ENCODE data around the gene EIF4E2.
"Not testable (repeated sequence)": the region's sequence is repeated elsewhere in the genome, so short reads cannot be mapped to it uniquely, and the experiment has no call there.

The EIF4E2 gene

GRCh38 chr2:232532419-232532818 is 18.1 kb upstream of the EIF4E2 start:
- DNase-seq (ENCODE audit: insufficient read length): no peak
- no peak for TF ChIP-seq POLR2A (IDR thresholded peaks at IDR 0.05; ENCODE audit: low read depth, low read length)
- TF ChIP-seq POLR2AphosphoS5 (IDR thresholded peaks at IDR 0.05; ENCODE audit: low read depth, low read length): no peak
- no peak for TF ChIP-seq TAF1 (IDR thresholded peaks at IDR 0.05; ENCODE audit: borderline replicate concordance, low read depth, low read length)
- no peak for FAIRE-seq

DNA sequence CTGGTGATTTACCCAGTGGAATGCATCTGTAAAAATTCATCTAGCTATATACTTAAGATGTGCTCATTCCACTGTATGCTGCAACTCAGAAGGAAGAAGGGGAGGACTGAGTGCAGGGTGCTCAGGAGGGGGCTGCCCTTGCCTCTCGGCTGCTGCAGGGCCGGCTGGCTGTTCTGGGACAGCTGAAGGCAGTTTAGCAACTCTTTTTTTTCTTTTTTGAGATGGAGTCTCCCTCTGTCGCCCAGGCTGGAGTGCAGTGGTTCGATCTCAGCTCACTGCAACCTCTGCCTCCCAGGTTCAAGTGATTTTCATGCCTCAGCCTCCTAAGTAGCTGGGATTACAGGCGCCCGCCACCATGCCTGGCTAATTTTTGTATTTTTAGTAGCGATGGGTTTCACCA is 17.7 kb upstream of the EIF4E2 start:
- not testable (repeated sequence) for FAIRE-seq; DNase-seq (ENCODE audit: insufficient read length)

DNA sequence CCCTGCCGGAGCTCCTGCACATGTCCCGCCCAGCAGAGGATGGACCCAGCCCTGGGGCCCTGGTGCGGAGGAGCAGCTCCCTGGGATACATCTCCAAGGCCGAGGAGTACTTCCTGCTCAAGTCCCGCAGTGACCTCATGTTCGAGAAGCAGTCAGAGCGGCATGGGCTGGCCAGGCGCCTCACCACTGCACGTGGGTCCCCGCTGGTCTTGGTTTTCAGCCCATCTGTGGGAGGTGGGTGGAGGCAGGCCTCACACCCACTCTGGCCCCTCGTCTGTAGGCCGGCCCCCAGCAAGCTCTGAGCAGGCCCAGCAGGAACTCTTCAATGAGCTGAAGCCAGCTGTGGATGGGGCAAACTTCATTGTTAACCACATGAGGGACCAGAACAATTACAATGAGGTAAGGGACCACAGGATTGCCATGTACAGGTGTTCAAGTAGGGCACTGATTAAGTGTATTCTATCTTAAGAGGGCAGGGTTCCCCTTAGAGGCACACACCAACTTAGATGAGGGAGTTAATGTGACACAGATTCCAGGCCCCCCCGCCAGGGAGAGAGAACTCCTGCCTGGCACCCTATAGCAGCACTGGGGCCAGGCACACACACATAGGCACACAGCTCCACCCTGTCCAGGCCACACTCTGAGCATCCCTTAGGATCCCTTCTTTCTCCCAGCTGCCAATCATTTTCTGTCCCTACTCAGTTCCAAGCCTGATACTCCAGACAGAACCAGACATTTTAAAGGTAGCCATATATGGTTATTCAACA is 16.4 kb upstream of the EIF4E2 start:
- TF ChIP-seq POLR2A (IDR thresholded peaks at IDR 0.05; ENCODE audit: low read depth, low read length) (no peak), TAF1 (IDR thresholded peaks at IDR 0.05; ENCODE audit: borderline replicate concordance, low read depth, low read length) (no peak), POLR2AphosphoS5 (IDR thresholded peaks at IDR 0.05; ENCODE audit: low read depth, low read length) (no peak)
- no peak for DNase-seq (ENCODE audit: insufficient read length)
- no peak for FAIRE-seq

DNA sequence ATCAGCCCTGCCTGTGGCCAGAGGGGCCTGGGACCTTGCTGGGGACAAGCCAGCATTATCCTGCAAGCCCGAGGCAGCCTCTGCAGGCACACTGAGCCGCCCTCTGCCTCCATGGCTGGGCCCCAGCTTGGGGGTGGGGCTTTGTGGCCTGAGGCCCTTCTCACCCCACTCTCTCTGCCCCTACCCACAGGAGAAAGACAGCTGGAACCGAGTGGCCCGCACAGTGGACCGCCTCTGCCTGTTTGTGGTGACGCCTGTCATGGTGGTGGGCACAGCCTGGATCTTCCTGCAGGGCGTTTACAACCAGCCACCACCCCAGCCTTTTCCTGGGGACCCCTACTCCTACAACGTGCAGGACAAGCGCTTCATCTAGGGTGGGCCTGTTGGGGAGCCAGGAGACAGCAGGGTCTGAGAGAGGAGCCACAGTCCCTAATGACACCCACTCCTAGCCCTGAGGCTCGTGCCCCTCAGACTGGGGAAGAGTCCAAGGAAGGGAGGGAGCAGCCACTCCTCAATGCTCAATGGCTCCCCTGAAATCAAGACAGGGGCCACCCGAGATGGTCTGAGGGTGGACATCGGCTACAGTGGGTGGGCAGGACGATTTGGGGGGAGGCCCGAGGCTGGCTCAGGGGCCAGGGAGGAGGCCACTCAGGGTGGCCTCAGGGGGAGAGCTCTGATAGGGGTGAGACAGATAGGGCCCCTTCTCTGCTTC is 15.4 kb upstream of the EIF4E2 start:
- DNase-seq (ENCODE audit: insufficient read length) (no peak), FAIRE-seq (no peak)
- TF ChIP-seq TAF1 (IDR thresholded peaks at IDR 0.05; ENCODE audit: borderline replicate concordance, low read depth, low read length) (no peak), POLR2AphosphoS5 (IDR thresholded peaks at IDR 0.05; ENCODE audit: low read depth, low read length) (no peak), POLR2A (IDR thresholded peaks at IDR 0.05; ENCODE audit: low read depth, low read length) (no peak)

DNA sequence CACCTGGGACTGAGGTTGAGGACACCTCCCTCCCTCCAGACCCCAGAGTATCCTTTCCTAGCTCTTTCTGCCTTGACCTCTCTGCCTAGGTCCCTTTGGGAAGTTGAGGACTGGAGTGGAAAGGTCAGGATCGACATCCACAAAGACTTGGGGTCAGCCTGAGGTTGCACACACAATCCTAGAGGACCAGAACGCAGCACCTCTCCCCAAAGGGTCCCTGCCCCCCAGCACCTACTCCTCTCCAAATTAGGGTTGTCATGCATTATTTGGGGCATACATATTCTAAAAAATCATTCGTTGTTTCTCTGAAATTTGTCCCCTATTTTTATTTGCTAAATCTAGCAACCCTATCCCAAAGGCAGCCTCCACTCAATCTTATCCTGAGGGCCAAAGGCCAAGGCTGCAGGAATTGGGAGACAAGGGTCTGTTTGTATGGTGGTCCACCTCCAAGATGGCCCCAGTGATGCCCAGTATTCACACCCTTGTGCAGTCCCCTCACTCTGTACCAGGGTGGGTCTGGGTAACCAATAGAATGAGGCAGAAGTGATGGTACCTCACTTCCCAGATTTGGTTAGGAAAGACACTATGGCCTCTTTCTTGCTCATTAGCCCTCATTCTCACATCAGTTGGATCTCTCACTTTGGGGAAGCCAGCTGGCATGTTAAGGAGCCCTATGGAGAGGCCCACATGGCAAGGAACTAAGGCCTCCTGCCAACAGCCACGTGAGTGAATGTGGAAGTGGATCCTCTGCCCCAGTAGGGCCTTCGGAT is 14.5 kb upstream of the EIF4E2 start:
- DNase-seq (ENCODE audit: insufficient read length): no peak
- TF ChIP-seq POLR2AphosphoS5 (IDR thresholded peaks at IDR 0.05; ENCODE audit: low read depth, low read length) (no peak), TAF1 (IDR thresholded peaks at IDR 0.05; ENCODE audit: borderline replicate concordance, low read depth, low read length) (no peak), POLR2A (IDR thresholded peaks at IDR 0.05; ENCODE audit: low read depth, low read length) (no peak)
- no peak for FAIRE-seq

GRCh38 chr2:232537079-232537478 is 13.4 kb upstream of the EIF4E2 start:
- TF ChIP-seq TAF1 (IDR thresholded peaks at IDR 0.05; ENCODE audit: borderline replicate concordance, low read depth, low read length) (no peak), POLR2AphosphoS5 (IDR thresholded peaks at IDR 0.05; ENCODE audit: low read depth, low read length) (no peak), POLR2A (IDR thresholded peaks at IDR 0.05; ENCODE audit: low read depth, low read length) (no peak)
- no peak for FAIRE-seq
- DNase-seq (ENCODE audit: insufficient read length): no peak

DNA sequence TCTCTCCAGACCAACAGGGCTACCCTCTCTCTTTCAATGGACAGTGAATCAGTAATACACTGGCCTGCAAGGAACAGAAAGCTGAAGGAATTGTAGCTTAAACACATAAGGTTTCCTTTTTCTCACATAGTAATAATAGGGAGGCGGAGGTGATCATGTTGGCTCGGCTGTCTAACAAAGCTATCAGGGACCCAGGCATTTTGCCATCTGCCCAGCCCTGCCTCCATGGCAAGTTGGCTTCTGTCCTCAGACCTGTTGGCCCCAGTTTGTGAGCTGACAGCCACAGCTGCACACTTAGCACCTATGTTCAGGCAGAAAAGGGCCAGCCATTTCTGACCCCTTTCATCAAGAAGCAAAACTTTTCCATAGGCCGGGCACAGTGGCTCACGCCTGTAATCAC is 13.0 kb upstream of the EIF4E2 start:
- TF ChIP-seq TAF1 (IDR thresholded peaks at IDR 0.05; ENCODE audit: borderline replicate concordance, low read depth, low read length) (no peak), POLR2A (IDR thresholded peaks at IDR 0.05; ENCODE audit: low read depth, low read length) (no peak), POLR2AphosphoS5 (IDR thresholded peaks at IDR 0.05; ENCODE audit: low read depth, low read length) (no peak)
- DNase-seq (ENCODE audit: insufficient read length) (no peak), FAIRE-seq (no peak)

DNA sequence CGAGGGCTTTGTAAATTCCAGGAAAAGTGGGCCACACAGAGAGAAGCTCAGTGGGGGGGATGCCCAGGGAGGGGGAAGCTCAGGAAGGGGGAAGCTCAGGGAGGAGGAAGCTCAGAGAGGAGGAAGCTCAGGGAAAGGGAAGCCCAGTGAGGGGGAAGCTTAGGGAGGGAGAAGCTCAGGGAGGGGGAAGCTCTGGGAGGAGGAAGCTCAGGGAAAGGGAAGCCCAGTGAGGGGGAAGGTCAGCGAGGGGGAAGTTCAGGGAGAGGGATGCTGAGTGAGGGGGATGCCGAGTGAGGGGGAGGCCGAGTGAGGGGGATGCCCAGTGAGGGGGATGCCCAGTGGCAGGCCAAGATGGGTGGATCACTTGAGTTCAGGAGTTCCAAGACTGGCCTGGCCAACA is 11.8 kb upstream of the EIF4E2 start:
- no peak for TF ChIP-seq POLR2A (IDR thresholded peaks at IDR 0.05; ENCODE audit: low read depth, low read length)
- no peak for TF ChIP-seq POLR2AphosphoS5 (IDR thresholded peaks at IDR 0.05; ENCODE audit: low read depth, low read length)
- TF ChIP-seq TAF1 (IDR thresholded peaks at IDR 0.05; ENCODE audit: borderline replicate concordance, low read depth, low read length): no peak
- no peak for FAIRE-seq
- DNase-seq (ENCODE audit: insufficient read length): no peak

DNA sequence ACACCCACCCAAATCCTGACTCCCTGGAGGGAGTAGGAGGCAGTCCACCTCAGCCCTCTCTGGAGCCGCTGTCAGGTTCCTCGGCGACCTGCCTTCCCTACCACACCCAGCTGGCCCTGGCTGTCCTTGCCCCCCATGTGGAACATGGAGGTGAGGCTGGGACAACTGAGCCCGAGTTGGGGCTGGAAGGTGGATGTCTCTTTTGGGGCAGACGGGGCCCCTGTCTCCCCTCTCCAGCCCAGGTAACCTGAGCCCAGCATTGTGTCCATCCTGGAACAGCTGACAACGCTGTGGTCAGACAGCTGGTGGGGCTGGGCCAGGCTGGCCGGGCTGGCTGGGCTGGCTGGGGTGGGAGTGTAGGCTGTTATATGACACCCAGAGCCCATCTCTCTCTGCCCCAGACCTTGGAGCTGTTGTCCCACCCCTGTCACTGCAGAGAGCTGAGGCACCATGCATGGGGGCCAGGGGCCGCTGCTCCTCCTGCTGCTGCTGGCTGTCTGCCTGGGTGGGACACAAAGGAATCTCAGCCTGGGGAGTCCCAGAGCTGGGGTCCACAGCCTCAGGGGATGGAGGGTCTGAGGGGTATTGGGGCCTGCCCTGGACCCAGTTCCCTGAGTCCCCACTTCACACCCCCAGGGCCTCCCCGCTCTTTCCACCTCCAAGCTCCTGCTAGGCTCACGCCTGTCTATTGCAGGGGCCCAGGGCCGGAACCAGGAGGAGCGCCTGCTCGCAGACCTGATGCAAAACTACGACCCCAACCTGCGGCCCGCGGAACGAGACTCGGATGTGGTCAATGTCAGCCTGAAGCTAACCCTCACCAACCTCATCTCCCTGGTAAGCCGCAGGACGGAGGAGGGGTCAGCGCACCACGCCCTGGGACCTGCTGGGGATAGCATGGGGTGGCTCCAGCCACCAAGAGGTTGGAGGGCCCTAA is 10.9 kb upstream of the EIF4E2 start, which contains the start of gene CHRNG:
TSS of gene CHRNG (plus strand) at position 395 of the 934 bp plus-strand sequence. CDS start at position 451, 56 bp downstream.
- no peak for DNase-seq (ENCODE audit: insufficient read length)
- FAIRE-seq: no peak
- TF ChIP-seq POLR2AphosphoS5 (IDR thresholded peaks at IDR 0.05; ENCODE audit: low read depth, low read length): no peak
- no peak for TF ChIP-seq TAF1 (IDR thresholded peaks at IDR 0.05; ENCODE audit: borderline replicate concordance, low read depth, low read length)
- no peak for TF ChIP-seq POLR2A (IDR thresholded peaks at IDR 0.05; ENCODE audit: low read depth, low read length)

DNA sequence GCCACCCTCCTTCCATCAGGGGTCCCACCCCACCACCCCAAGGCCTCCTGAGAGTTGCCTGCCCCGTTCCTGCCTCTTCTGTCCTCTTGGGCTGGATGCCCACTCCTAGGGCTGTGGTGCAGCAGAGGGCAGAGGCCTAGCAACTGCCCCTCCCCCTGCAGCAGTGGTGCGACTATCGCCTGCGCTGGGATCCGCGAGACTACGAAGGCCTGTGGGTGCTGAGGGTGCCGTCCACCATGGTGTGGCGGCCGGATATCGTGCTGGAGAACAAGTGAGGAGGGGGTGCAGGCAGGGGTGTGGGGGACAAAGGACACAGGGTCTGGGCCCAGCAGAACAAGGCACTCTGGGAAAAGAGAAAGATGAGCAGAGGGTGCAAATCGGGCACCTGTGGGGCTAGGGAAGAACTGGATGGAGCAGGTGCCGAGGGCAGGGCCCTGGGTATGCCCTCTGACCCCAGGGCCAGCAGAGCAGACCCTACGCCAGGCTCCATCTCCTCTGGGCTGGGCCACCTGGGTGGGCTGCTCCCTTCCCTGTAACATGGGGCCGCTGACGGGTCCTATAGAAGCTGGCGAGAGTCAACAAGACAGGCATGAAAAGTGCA is 9.9 kb upstream of the EIF4E2 start:
- DNase-seq (ENCODE audit: insufficient read length) (no peak), FAIRE-seq (no peak)
- no peak for TF ChIP-seq POLR2A (IDR thresholded peaks at IDR 0.05; ENCODE audit: low read depth, low read length)
- TF ChIP-seq POLR2AphosphoS5 (IDR thresholded peaks at IDR 0.05; ENCODE audit: low read depth, low read length): 0 out of 2 replicates have a peak, but pooled peaks have one; percentile 19
- no peak for TF ChIP-seq TAF1 (IDR thresholded peaks at IDR 0.05; ENCODE audit: borderline replicate concordance, low read depth, low read length)
